Transverse colon (tissue), 4 donors: ENCODE measurements around the gene BPIFB3.

Experiments used
- CTCF ChIP-seq, 5 experiments: fragments of 200-600 bp in 3 of 5; fragments of 450-650 bp in 2 of 5; sonication (generic) in 3 of 5; IDR thresholded peaks; 1 replicate in 2 of 5; 2 replicates in 3 of 5; pipeline ENCODE4 v1.5.1; 2016 to 2017; ENCODE audit warnings: antibody characterized with exemption in 5 of 5, inconsistent platforms in 3 of 5, mild to moderate bottlenecking in 2 of 5, moderate library complexity in 1 of 5
- EP300 ChIP-seq: sonication (generic); formaldehyde crosslinking; IDR thresholded peaks from one replicate; pipeline ENCODE4 v1.6.1; 2017; ENCODE audit warnings: antibody characterized with exemption, low read depth
- POLR2A ChIP-seq: fragments of 450-650 bp; IDR thresholded peaks from one replicate; pipeline ENCODE4 v1.6.1; 2016; ENCODE audit warnings: antibody characterized with exemption, mild to moderate bottlenecking, moderate library complexity
- POLR2AphosphoS5 ChIP-seq, 3 donors: sonication (generic); formaldehyde crosslinking; IDR thresholded peaks; one replicate each; pipeline ENCODE4 v1.6.1; 2016; ENCODE audit warnings: antibody characterized with exemption in 3 of 3

GRCh38 chr20:33043731-33044181, 9.9 kb upstream of the BPIFB3 start:
- TF ChIP-seq CTCF (IDR thresholded peaks at IDR 0.05): no peak
- TF ChIP-seq POLR2A: no peak
- TF ChIP-seq EP300: no peak
- no peak for TF ChIP-seq POLR2AphosphoS5 (IDR thresholded peaks at IDR 0.05)
